ENCODE measurements around the gene LYPD3. TPM values are rescaled to one million over a fixed set of nuclear protein-coding genes. Genes with fewer than 3 reads are reported as not detected.

Gene LYPD3
- total RNA-seq, 1 donor from 2014 or later: not detected

- Mint-ChIP-seq H3K4me1 (peaks cover 6% of the 10 kb centered on the region), H3K9me3 (no peaks in the 10 kb centered on the region), H3K27me3 (peaks cover 7% of the 10 kb centered on the region), H3K36me3 (ENCODE audit: low read depth) (peaks cover under 1% of the 10 kb centered on the region), H3K27ac (no peak overlapping the region), H3K4me3 (no peak overlapping the region)
- TF ChIP-seq CTCF (IDR thresholded peaks at IDR 0.05): no peak
- intact Hi-C loops (cut with micrococcal nuclease): no loop called here
- DNase-seq (no peak), ATAC-seq (ENCODE audit: low read depth) (no peak)
- ChIA-PET CTCF (no interaction called here), POLR2A (no interaction called here)
These were observed 4.9 kb upstream of the LYPD3 start for GRCh38 chr19:43470288-43470687.

GRCh38 chr19:43469160-43469480 lies 3.7 kb upstream of the LYPD3 start:
- Mint-ChIP-seq H3K27ac (no peak overlapping the region), H3K9me3 (no peaks in the 10 kb centered on the region), H3K4me1 (peaks cover 6% of the 10 kb centered on the region), H3K27me3 (peaks cover 7% of the 10 kb centered on the region), H3K36me3 (ENCODE audit: low read depth) (no peaks in the 10 kb centered on the region), H3K4me3 (no peak overlapping the region)
- DNase-seq (no peak), ATAC-seq (ENCODE audit: low read depth) (no peak)
- CTCF ChIA-PET: interaction anchor here (0.6 kb wide), 1 partner anchor 67 kb away, joined by 6 read pairs; no protein-coding TSS in a partner anchor
- no peak for TF ChIP-seq CTCF (IDR thresholded peaks at IDR 0.05)
- intact Hi-C loops (cut with micrococcal nuclease): no loop called here
- POLR2A ChIA-PET: no interaction called here

- no peak for DNase-seq
- peaks cover 11% of the 10 kb centered on the region for H3K4me1 Mint-ChIP-seq
- no peaks in the 10 kb centered on the region for H3K9me3 Mint-ChIP-seq
- no peak for ATAC-seq (ENCODE audit: low read depth)
- TF ChIP-seq CTCF (IDR thresholded peaks at IDR 0.05): no peak
- H3K27ac Mint-ChIP-seq: no peak overlapping the region
- peaks cover 7% of the 10 kb centered on the region for H3K27me3 Mint-ChIP-seq
- H3K4me3 Mint-ChIP-seq: no peak overlapping the region
- intact Hi-C loops (cut with micrococcal nuclease): no loop called here
- no peaks in the 10 kb centered on the region for H3K36me3 Mint-ChIP-seq (ENCODE audit: low read depth)
- POLR2A ChIA-PET: interaction anchor here (0.7 kb wide), 1 partner anchor 44 kb away, joined by 3 read pairs; no protein-coding TSS in a partner anchor
- CTCF ChIA-PET: interaction anchor here (0.6 kb wide), 1 partner anchor 68 kb away, joined by 6 read pairs; no protein-coding TSS in a partner anchor
These were observed 3.1 kb upstream of the LYPD3 start for GRCh38 chr19:43468354-43469159.

- intact Hi-C loops (cut with micrococcal nuclease): no loop called here
- Mint-ChIP-seq H3K9me3 (no peaks in the 10 kb centered on the region), H3K4me1 (peaks cover 17% of the 10 kb centered on the region), H3K4me3 (no peak overlapping the region), H3K36me3 (ENCODE audit: low read depth) (no peaks in the 10 kb centered on the region), H3K27me3 (peaks cover 7% of the 10 kb centered on the region), H3K27ac (no peak overlapping the region)
- DNase-seq (no peak), ATAC-seq (ENCODE audit: low read depth) (no peak)
- ChIA-PET CTCF (no interaction called here), POLR2A (interaction anchor here (0.7 kb wide), 1 partner anchor 43 kb away, joined by 3 read pairs; no protein-coding TSS in a partner anchor)
- no peak for TF ChIP-seq CTCF (IDR thresholded peaks at IDR 0.05)
These were observed 2.3 kb upstream of the LYPD3 start for GRCh38 chr19:43467730-43468129.

- ATAC-seq (ENCODE audit: low read depth) (no peak), DNase-seq (no peak)
- no peak for TF ChIP-seq CTCF (IDR thresholded peaks at IDR 0.05)
- ChIA-PET POLR2A (no interaction called here), CTCF (no interaction called here)
- Mint-ChIP-seq H3K27ac (no peak overlapping the region), H3K4me1 (peaks cover 17% of the 10 kb centered on the region), H3K36me3 (ENCODE audit: low read depth) (no peaks in the 10 kb centered on the region), H3K9me3 (no peaks in the 10 kb centered on the region), H3K4me3 (no peak overlapping the region), H3K27me3 (peaks cover 7% of the 10 kb centered on the region)
- intact Hi-C loops (cut with micrococcal nuclease): no loop called here
These were observed 1.9 kb upstream of the LYPD3 start for GRCh38 chr19:43467276-43467675.
